ENCODE results near the gene SH3GLB1.

Gene SH3GLB1

DNA sequence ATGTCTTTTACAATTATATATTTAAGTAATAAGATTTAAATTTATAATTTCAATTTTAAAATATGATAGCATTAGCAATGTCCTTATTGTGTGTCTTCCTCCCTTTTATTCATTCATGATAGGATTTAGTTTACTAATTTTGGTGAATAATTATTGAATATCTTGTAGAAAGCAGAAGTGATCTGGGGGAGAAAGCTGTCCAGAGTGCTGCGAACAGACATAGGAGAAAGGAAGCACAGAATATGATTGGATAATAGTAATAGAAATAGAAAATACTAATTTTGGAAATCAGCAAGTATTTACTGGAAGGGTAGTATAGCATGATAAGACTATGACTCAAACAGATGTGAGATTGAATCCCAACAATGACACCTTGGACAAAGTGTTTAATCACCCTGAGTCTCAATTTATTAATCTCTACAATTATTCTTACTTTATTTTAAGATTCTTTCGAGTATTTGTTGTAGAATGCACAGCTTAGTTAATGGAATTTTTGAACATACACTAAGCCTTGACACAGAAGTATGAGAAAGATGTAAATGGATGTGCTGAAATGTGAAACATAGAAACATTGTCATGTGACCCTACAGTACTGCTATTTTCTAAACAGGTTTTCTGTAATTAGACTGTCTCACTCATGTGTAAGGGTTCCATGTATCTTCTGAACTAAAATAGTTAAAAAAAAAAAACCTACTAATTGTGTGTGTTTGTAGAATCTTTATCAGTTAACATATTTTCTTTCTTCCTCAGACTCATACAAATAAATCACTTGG is 7.9 kb downstream of the SH3GLB1 start:
- DNase-seq (ENCODE audit: low read depth), result no peak
- TF ChIP-seq, protein P1, sequence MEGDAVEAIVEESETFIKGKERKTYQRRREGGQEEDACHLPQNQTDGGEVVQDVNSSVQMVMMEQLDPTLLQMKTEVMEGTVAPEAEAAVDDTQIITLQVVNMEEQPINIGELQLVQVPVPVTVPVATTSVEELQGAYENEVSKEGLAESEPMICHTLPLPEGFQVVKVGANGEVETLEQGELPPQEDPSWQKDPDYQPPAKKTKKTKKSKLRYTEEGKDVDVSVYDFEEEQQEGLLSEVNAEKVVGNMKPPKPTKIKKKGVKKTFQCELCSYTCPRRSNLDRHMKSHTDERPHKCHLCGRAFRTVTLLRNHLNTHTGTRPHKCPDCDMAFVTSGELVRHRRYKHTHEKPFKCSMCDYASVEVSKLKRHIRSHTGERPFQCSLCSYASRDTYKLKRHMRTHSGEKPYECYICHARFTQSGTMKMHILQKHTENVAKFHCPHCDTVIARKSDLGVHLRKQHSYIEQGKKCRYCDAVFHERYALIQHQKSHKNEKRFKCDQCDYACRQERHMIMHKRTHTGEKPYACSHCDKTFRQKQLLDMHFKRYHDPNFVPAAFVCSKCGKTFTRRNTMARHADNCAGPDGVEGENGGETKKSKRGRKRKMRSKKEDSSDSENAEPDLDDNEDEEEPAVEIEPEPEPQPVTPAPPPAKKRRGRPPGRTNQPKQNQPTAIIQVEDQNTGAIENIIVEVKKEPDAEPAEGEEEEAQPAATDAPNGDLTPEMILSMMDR (conservative IDR thresholded peaks at IDR 0.05; ENCODE audit: low read depth, low read length), result no peak
- H3K4me3 ChIP-seq (ENCODE audit: low read length), result no peak overlapping the region

DNA sequence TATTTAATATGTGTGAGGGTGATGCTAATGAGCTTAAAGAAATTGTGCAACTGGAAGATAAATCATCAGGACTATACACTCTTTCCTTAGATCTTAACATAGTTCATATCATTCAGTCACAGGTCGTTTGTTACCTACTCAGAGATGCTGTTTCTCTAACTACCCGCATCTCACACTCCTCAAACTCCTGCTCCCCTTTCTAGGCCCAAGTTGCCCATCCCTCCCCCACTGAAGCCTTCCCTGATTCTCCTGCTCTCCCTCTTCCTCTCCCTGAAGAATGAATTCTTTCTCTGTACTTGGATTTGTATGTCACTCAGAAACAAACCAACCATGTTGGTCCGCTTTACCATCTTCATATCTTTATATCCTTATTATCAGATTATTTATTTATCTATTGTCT is 9.1 kb downstream of the SH3GLB1 start:
- TF ChIP-seq, protein P1 (conservative IDR thresholded peaks at IDR 0.05; ENCODE audit: low read depth, low read length), result no peak
- no peak overlapping the region for H3K4me3 ChIP-seq (ENCODE audit: low read length)
- no peak for DNase-seq (ENCODE audit: low read depth)

- no peak for DNase-seq (ENCODE audit: low read depth)
- H3K4me3 ChIP-seq (ENCODE audit: low read length), result no peak overlapping the region
- TF ChIP-seq, protein P1 (conservative IDR thresholded peaks at IDR 0.05; ENCODE audit: low read depth, low read length), result no peak
These were observed 9.8 kb downstream of the SH3GLB1 start for GRCh38 chr1:86714159-86714558.

- DNase-seq (ENCODE audit: low read depth), result no peak
- H3K4me3 ChIP-seq (ENCODE audit: low read length), result no peak overlapping the region
- TF ChIP-seq, protein P1 (conservative IDR thresholded peaks at IDR 0.05; ENCODE audit: low read depth, low read length), result no peak
These were observed 10.3 kb downstream of the SH3GLB1 start for GRCh38 chr1:86714561-86715244.

DNA sequence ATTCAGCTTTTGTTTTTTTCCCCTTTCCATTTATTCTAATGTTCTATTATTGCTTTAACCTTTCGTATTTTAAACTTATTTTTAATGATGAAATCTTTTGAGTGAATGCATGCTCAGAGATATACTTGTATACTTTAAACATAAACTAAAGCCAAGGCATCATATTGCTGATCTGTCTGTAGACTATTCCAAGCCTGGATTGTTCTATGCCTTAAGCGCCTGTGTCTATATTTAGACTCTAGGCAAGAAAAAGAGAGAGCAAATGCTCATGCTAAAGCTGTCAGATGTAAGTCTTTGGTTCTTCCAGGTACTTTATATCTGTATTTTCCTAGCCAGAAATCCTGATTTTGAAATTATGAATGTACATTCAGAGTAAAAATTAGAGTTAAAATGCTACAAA is 14.4 kb downstream of the SH3GLB1 start:
- no peak for DNase-seq (ENCODE audit: low read depth)
- no peak overlapping the region for H3K4me3 ChIP-seq (ENCODE audit: low read length)
- TF ChIP-seq, protein P1 (conservative IDR thresholded peaks at IDR 0.05; ENCODE audit: low read depth, low read length), result no peak

DNA sequence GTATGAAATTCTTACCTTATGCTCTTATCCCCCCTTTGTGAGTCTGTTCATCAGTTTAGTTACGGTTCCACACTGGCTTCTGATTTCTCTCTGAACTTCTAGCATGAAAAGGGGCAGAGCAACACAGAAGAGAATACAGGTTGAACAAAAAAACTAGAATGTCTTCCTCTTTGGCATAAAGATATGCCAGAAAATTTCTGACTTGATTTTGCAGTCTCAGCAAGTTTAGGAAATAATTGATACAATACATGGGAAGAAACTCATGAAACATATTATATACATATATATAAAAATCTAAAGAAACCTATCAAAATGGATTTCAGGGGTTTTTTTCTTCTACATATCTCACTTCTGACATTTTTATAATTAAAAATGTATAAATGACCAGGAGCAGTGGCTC is 27.0 kb downstream of the SH3GLB1 start:
- TF ChIP-seq, protein P1 (conservative IDR thresholded peaks at IDR 0.05; ENCODE audit: low read depth, low read length), result no peak
- no peak for DNase-seq (ENCODE audit: low read depth)
- no peak overlapping the region for H3K4me3 ChIP-seq (ENCODE audit: low read length)

DNA sequence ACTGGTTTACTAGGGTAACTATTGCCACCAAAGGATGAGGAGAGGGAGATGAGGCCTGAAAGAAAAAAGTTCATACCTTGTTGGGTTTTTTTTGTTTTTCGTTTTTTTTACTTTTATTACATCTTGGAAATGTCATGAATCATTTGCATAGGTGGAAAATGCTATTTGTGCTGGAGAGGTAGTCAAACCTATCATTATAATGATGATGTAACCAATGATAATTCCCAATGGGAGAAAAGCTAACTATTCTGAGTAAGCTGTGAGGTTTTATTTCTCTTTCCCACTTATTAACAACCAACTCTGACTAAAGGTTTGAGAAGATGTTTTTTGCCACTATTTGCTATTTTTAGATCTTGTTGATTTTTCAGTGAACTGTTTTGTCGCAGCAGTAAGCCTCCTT is 29.0 kb downstream of the SH3GLB1 start:
- TF ChIP-seq, protein P1 (conservative IDR thresholded peaks at IDR 0.05; ENCODE audit: low read depth, low read length), result no peak
- no peak overlapping the region for H3K4me3 ChIP-seq (ENCODE audit: low read length)
- DNase-seq (ENCODE audit: low read depth), result no peak

Measured in retinal pigment epithelial cell (primary cell).